ENCODE results near the gene CCN5.
A peak's percentile ranks its signal among the peaks of the same experiment; 100 is the strongest.

Gene CCN5

DNA sequence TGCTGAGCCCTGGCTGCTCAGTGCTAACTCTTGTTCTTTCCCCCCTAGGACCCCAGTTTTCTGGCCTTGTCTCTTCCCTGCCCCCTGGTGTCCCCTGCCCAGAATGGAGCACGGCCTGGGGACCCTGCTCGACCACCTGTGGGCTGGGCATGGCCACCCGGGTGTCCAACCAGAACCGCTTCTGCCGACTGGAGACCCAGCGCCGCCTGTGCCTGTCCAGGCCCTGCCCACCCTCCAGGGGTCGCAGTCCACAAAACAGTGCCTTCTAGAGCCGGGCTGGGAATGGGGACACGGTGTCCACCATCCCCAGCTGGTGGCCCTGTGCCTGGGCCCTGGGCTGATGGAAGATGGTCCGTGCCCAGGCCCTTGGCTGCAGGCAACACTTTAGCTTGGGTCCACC lies 11.9 kb downstream of the CCN5 start:
- TF ChIP-seq YY1 (IDR thresholded peaks at IDR 0.05; ENCODE audit: low read depth) (no peak), FOXM1 (IDR thresholded peaks at IDR 0.05; ENCODE audit: borderline replicate concordance, low read depth) (no peak), ZBTB7A (IDR thresholded peaks at IDR 0.05; ENCODE audit: low read depth) (no peak), NFIC (IDR thresholded peaks at IDR 0.05) (no peak), EGR1 (IDR thresholded peaks at IDR 0.05) (no peak), CEBPB (IDR thresholded peaks at IDR 0.05) (no peak), TAF1 (IDR thresholded peaks at IDR 0.05; ENCODE audit: low read depth) (no peak), CREB1 (IDR thresholded peaks at IDR 0.05; ENCODE audit: low read depth) (no peak), TCF12 (IDR thresholded peaks at IDR 0.05; ENCODE audit: low read depth) (no peak), EP300 (IDR thresholded peaks at IDR 0.05; ENCODE audit: borderline replicate concordance) (no peak)
- TF ChIP-seq, protein P1, sequence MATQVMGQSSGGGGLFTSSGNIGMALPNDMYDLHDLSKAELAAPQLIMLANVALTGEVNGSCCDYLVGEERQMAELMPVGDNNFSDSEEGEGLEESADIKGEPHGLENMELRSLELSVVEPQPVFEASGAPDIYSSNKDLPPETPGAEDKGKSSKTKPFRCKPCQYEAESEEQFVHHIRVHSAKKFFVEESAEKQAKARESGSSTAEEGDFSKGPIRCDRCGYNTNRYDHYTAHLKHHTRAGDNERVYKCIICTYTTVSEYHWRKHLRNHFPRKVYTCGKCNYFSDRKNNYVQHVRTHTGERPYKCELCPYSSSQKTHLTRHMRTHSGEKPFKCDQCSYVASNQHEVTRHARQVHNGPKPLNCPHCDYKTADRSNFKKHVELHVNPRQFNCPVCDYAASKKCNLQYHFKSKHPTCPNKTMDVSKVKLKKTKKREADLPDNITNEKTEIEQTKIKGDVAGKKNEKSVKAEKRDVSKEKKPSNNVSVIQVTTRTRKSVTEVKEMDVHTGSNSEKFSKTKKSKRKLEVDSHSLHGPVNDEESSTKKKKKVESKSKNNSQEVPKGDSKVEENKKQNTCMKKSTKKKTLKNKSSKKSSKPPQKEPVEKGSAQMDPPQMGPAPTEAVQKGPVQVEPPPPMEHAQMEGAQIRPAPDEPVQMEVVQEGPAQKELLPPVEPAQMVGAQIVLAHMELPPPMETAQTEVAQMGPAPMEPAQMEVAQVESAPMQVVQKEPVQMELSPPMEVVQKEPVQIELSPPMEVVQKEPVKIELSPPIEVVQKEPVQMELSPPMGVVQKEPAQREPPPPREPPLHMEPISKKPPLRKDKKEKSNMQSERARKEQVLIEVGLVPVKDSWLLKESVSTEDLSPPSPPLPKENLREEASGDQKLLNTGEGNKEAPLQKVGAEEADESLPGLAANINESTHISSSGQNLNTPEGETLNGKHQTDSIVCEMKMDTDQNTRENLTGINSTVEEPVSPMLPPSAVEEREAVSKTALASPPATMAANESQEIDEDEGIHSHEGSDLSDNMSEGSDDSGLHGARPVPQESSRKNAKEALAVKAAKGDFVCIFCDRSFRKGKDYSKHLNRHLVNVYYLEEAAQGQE (IDR thresholded peaks at IDR 0.05; ENCODE audit: low read depth), result no peak
- TF ChIP-seq, protein P2, sequence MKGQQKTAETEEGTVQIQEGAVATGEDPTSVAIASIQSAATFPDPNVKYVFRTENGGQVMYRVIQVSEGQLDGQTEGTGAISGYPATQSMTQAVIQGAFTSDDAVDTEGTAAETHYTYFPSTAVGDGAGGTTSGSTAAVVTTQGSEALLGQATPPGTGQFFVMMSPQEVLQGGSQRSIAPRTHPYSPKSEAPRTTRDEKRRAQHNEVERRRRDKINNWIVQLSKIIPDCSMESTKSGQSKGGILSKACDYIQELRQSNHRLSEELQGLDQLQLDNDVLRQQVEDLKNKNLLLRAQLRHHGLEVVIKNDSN (IDR thresholded peaks at IDR 0.05), result no peak
- TF ChIP-seq, protein P3, sequence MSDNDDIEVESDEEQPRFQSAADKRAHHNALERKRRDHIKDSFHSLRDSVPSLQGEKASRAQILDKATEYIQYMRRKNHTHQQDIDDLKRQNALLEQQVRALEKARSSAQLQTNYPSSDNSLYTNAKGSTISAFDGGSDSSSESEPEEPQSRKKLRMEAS (IDR thresholded peaks at IDR 0.05), result no peak

DNA sequence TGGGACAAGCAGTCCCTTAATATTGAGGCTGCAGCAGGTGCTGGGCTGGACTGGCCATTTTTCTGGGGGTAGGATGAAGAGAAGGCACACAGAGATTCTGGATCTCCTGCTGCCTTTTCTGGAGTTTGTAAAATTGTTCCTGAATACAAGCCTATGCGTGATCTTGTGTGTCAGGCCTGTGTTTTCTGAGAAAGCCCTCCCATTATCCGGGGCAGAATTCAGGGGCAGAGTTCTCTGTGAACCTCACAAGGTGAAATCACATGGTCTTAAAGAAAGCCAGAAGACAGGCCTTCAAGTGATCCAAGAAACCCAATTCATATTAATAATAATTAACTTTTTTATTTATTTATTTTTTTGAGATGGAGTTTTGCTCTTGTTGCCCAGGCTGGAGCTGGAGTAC lies 12.5 kb downstream of the CCN5 start:
- TF ChIP-seq TCF12 (IDR thresholded peaks at IDR 0.05; ENCODE audit: low read depth) (no peak), YY1 (IDR thresholded peaks at IDR 0.05; ENCODE audit: low read depth) (no peak)

DNA sequence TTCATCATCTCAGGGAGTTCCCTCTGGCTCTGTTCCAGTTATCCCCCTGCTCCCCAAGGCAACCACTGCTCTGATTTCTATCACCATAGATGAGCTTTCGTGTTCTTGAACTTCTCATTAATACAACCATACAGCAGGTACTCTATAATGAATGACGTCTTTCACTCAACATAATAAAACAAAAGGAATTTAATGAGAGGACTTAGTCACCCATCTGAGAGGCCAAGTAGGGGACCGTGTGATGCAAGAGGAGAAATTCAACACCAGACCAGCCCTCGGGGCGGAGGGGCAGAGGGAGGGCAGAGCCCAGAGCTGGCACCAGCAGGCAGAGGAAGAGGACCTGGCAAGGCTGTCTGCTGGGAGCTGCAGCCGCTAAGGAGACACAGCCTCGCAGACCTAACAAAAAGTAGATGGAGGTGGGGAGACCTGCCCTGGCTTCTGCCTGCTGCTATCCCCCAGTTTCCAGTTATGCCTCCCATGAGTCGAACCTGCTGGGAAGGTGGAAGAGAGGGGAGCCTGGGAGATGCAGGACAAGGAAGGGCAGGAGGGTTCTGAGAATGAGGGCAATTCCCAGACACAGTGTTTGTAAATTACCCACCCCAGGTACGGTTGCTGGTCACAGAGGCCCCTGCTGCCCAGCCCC lies 13.8 kb downstream of the CCN5 start:
- TF ChIP-seq TAF1 (IDR thresholded peaks at IDR 0.05; ENCODE audit: low read depth), result 0 out of 2 replicates have a peak, but pooled peaks have one; percentile 27
- TF ChIP-seq CEBPB (IDR thresholded peaks at IDR 0.05), result peak; percentile 99
- TF ChIP-seq, protein P2 (IDR thresholded peaks at IDR 0.05), result peak; percentile 48; the same call in 1 of the 2 replicates
- TF ChIP-seq, protein P1 (IDR thresholded peaks at IDR 0.05; ENCODE audit: low read depth), result no peak
- TF ChIP-seq EGR1 (IDR thresholded peaks at IDR 0.05), result no peak
- peak; percentile 94 for TF ChIP-seq TEAD4 (IDR thresholded peaks at IDR 0.05)
- peak; percentile 65; the same call in 1 of the 2 replicates for TF ChIP-seq CREB1 (IDR thresholded peaks at IDR 0.05; ENCODE audit: low read depth)
- peak; percentile 82; the same call in 1 of the 2 replicates for TF ChIP-seq FOXM1 (IDR thresholded peaks at IDR 0.05; ENCODE audit: borderline replicate concordance, low read depth)
- peak; percentile 98 for TF ChIP-seq NFIC (IDR thresholded peaks at IDR 0.05)
- no peak for TF ChIP-seq YY1 (IDR thresholded peaks at IDR 0.05; ENCODE audit: low read depth)
- TF ChIP-seq EP300 (IDR thresholded peaks at IDR 0.05; ENCODE audit: borderline replicate concordance), result peak; percentile 96
- TF ChIP-seq, protein P3 (IDR thresholded peaks at IDR 0.05), result peak; percentile 61
- no peak; the same call in 1 of the 2 replicates for TF ChIP-seq RAD21 (IDR thresholded peaks at IDR 0.05; ENCODE audit: low read depth)
- TF ChIP-seq ZBTB7A (IDR thresholded peaks at IDR 0.05; ENCODE audit: low read depth), result no peak
- peak; percentile 98 for TF ChIP-seq TCF12 (IDR thresholded peaks at IDR 0.05; ENCODE audit: low read depth)

DNA sequence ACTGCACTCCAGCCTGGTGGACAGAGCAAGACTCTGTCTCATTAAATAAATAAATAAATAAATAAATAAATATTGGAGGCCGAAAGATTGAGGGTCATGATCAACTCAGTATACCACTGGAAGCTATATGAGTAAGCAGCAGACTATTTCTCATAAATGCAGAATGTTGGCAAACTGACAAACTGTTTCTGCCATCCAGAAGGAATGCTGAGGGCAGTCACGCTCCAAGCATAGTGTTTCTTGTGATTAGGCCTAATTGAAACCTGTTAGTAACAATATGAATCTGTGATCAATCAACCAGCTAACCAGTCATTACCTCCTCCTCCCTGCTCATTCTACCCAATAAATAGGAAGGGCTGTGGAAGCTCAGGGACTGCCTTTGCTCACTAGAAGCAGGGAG lies 15.3 kb downstream of the CCN5 start:
- TF ChIP-seq FOXM1 (IDR thresholded peaks at IDR 0.05; ENCODE audit: borderline replicate concordance, low read depth) (peak; percentile 89), ZBTB7A (IDR thresholded peaks at IDR 0.05; ENCODE audit: low read depth) (no peak), CREB1 (IDR thresholded peaks at IDR 0.05; ENCODE audit: low read depth) (no peak), NFIC (IDR thresholded peaks at IDR 0.05) (peak; percentile 99), YY1 (IDR thresholded peaks at IDR 0.05; ENCODE audit: low read depth) (0 out of 2 replicates have a peak, but pooled peaks have one; percentile 26), TAF1 (IDR thresholded peaks at IDR 0.05; ENCODE audit: low read depth) (no peak), TCF12 (IDR thresholded peaks at IDR 0.05; ENCODE audit: low read depth) (peak; percentile 95), RAD21 (IDR thresholded peaks at IDR 0.05; ENCODE audit: low read depth) (no peak), EP300 (IDR thresholded peaks at IDR 0.05; ENCODE audit: borderline replicate concordance) (peak; percentile 97), EGR1 (IDR thresholded peaks at IDR 0.05) (no peak), CEBPB (IDR thresholded peaks at IDR 0.05) (peak; percentile 86), TEAD4 (IDR thresholded peaks at IDR 0.05) (peak; percentile 98)
- TF ChIP-seq, protein P2 (IDR thresholded peaks at IDR 0.05), result peak; percentile 78
- TF ChIP-seq, protein P1 (IDR thresholded peaks at IDR 0.05; ENCODE audit: low read depth), result no peak
- TF ChIP-seq, protein P3 (IDR thresholded peaks at IDR 0.05), result peak; percentile 52; the same call in 1 of the 2 replicates
